ENCODE results near the gene NKX6-2.

- no peak for TF ChIP-seq CTCF (conservative IDR thresholded peaks at IDR 0.05)
- no peak for TF ChIP-seq ZFX (IDR thresholded peaks at IDR 0.05)
Observed at GRCh38 chr10:132804287-132804686, 18.3 kb upstream of the NKX6-2 start.

Measured in C4-2B (cell line).